MM.1S (cell line): ENCODE results near the gene CAPN8.

Source experiments
- DNase-seq: peaks from one replicate; pipeline ENCODE4 v3.0.0-alpha.2; 2015
- H2AFZ ChIP-seq: fragments of 300-600 bp; sonication (generic); 2 replicates; pipeline ENCODE4 v1.6.0; 2016; ENCODE audit warnings: antibody characterized with exemption, low read length
- H3F3A ChIP-seq: fragments of 300-600 bp; sonication (generic); 2 replicates; pipeline ENCODE4 v1.6.1; 2016; ENCODE audit warnings: mild to moderate bottlenecking, antibody characterized with exemption, low read length, moderate library complexity, mixed read lengths; ENCODE audit not compliant: insufficient read depth
- H3K27ac ChIP-seq: fragments of 300-600 bp; sonication (generic); 2 replicates; pipeline ENCODE4 v1.5.1; 2016; ENCODE audit warnings: mild to moderate bottlenecking, low read length
- H3K27me3 ChIP-seq: fragments of 300-600 bp; sonication (generic); replicated peaks from 2 replicates; pipeline ENCODE4 v1.6.0; 2016; ENCODE audit warnings: low read length; ENCODE audit not compliant: insufficient read depth
- H3K36me3 ChIP-seq: fragments of 300-600 bp; sonication (generic); replicated peaks from 2 replicates; pipeline ENCODE4 v1.6.1; 2016; ENCODE audit warnings: mild to moderate bottlenecking, low read length, mixed read lengths; ENCODE audit not compliant: insufficient read depth
- H3K4me1 ChIP-seq: fragments of 300-600 bp; sonication (generic); 2 replicates; pipeline ENCODE4 v1.6.1; 2016; ENCODE audit warnings: low read length, mixed read lengths
- H3K4me2 ChIP-seq: fragments of 300-600 bp; sonication (generic); 2 replicates; pipeline ENCODE4 v1.6.0; 2016; ENCODE audit warnings: low read depth, low read length
- H3K4me3 ChIP-seq: fragments of 300-600 bp; sonication (generic); 2 replicates; pipeline ENCODE4 v1.5.1; 2016; ENCODE audit warnings: low read length, mixed read lengths
- H3K79me2 ChIP-seq: fragments of 300-600 bp; sonication (generic); 2 replicates; pipeline ENCODE4 v1.6.1; 2016; ENCODE audit warnings: mixed run types, low read length, mixed read lengths
- H3K9ac ChIP-seq: fragments of 300-600 bp; sonication (generic); 2 replicates; pipeline ENCODE4 v1.6.1; 2016; ENCODE audit warnings: low read length, mixed read lengths
- H3K9me2 ChIP-seq: fragments of 300-600 bp; sonication (generic); replicated peaks from 2 replicates; pipeline ENCODE4 v1.6.1; 2016; ENCODE audit warnings: mild to moderate bottlenecking, low read length, mixed read lengths; ENCODE audit not compliant: insufficient read depth
- H3K9me3 ChIP-seq: fragments of 300-600 bp; sonication (generic); replicated peaks from 2 replicates; pipeline ENCODE4 v1.6.1; 2016; ENCODE audit warnings: mild to moderate bottlenecking, low read length, mixed read lengths; ENCODE audit not compliant: insufficient read depth
- H4K20me1 ChIP-seq: fragments of 300-600 bp; sonication (generic); 2 replicates; pipeline ENCODE4 v1.6.1; 2016; ENCODE audit warnings: mild to moderate bottlenecking, low read length, moderate library complexity, mixed read lengths; ENCODE audit not compliant: insufficient read depth
- CTCF ChIP-seq: fragments of 300-600 bp; sonication (generic); IDR thresholded peaks from 2 replicates; pipeline ENCODE4 v1.5.1; 2016; ENCODE audit warnings: antibody characterized with exemption, low read length, mixed read lengths
- EZH2 ChIP-seq: fragments of 300-600 bp; sonication (generic); optimal IDR thresholded peaks from 2 replicates; pipeline ENCODE3; 2017; ENCODE audit warnings: low read depth, mild to moderate bottlenecking, antibody characterized with exemption, low read length, mixed read lengths
- EZH2phosphoT487 ChIP-seq: fragments of 300-600 bp; sonication (generic); IDR thresholded peaks from 2 replicates; pipeline ENCODE4 v1.6.1; 2018; ENCODE audit warnings: antibody characterized with exemption, low read length

The CAPN8 gene

GRCh38 chr1:223549740-223550139, 115.8 kb downstream of the CAPN8 start:
- H3K27me3 ChIP-seq, result no peaks in the 10 kb centered on the region
- H3K9ac ChIP-seq, result no peak overlapping the region
- TF ChIP-seq EZH2phosphoT487, result no peak
- no peak for TF ChIP-seq CTCF

GRCh38 chr1:223547316-223548114, 118.0 kb downstream of the CAPN8 start:
- no peak overlapping the region for H3K27ac ChIP-seq
- H3K4me1 ChIP-seq, result no peaks in the 10 kb centered on the region
- H3K9ac ChIP-seq, result no peak overlapping the region
- no peaks in the 10 kb centered on the region for H3K36me3 ChIP-seq
- H3K79me2 ChIP-seq, result no peaks in the 10 kb centered on the region
- no peaks in the 10 kb centered on the region for H3K9me2 ChIP-seq
- H2AFZ ChIP-seq, result no peak overlapping the region
- H3K4me3 ChIP-seq, result no peak overlapping the region
- no peaks in the 10 kb centered on the region for H3F3A ChIP-seq
- TF ChIP-seq CTCF (no peak), EZH2phosphoT487 (no peak), EZH2 (no peak)
- H3K9me3 ChIP-seq, result no peaks in the 10 kb centered on the region
- H3K4me2 ChIP-seq, result no peak overlapping the region
- no peaks in the 10 kb centered on the region for H3K27me3 ChIP-seq
- H4K20me1 ChIP-seq, result no peaks in the 10 kb centered on the region
- DNase-seq, result no peak

More at GRCh38 chr1:223549740-223550139, 115.8 kb downstream of the CAPN8 start:
- no peak for DNase-seq
- Histone ChIP-seq H3K79me2 (no peaks in the 10 kb centered on the region), H3K4me3 (no peak overlapping the region), H3K4me1 (no peaks in the 10 kb centered on the region), H4K20me1 (no peaks in the 10 kb centered on the region), H3F3A (no peaks in the 10 kb centered on the region), H3K9me3 (no peaks in the 10 kb centered on the region), H3K27ac (no peak overlapping the region), H3K9me2 (no peaks in the 10 kb centered on the region), H2AFZ (no peak overlapping the region), H3K36me3 (no peaks in the 10 kb centered on the region), H3K4me2 (no peak overlapping the region)

- Histone ChIP-seq H3K9ac (no peak overlapping the region), H3K27ac (no peak overlapping the region), H3K9me2 (no peaks in the 10 kb centered on the region), H3K4me2 (no peak overlapping the region), H3K36me3 (no peaks in the 10 kb centered on the region), H3F3A (no peaks in the 10 kb centered on the region), H2AFZ (no peak overlapping the region), H4K20me1 (no peaks in the 10 kb centered on the region), H3K4me3 (no peak overlapping the region), H3K27me3 (no peaks in the 10 kb centered on the region), H3K9me3 (no peaks in the 10 kb centered on the region), H3K79me2 (no peaks in the 10 kb centered on the region), H3K4me1 (no peaks in the 10 kb centered on the region)
- no peak for DNase-seq
- TF ChIP-seq EZH2phosphoT487 (no peak), CTCF (no peak), EZH2 (no peak)
Observed at GRCh38 chr1:223545343-223545742, 120.2 kb downstream of the CAPN8 start.
